Right lung (tissue), 5 donors: ENCODE results near the gene ATP6V1G3. TPM values are rescaled to one million over a fixed set of nuclear protein-coding genes. Genes with fewer than 3 reads are reported as not detected.
"Not testable (repeated sequence)": the region's sequence is repeated elsewhere in the genome, so short reads cannot be mapped to it uniquely, and the experiment has no call there.

Experiments
- DNase-seq, 2 donors: peaks; one replicate each; pipeline ENCODE4 v3.0.0-alpha.2; 2013
- polyA plus RNA-seq, 5 donors: library from polyadenylated mRNA; unstranded; fragments of 120-200 nt; gene quantifications; one replicate each; pipeline versions ENCODE4 v1.2.1 to v1.2.3, GENCODE V29; 2013; ENCODE audit warnings: inconsistent platforms in 1 of 5, low replicate concordance in 1 of 5; ENCODE audit not compliant: insufficient read length in 5 of 5, insufficient read depth in 1 of 5

ATP6V1G3 gene
- polyA plus RNA-seq, 5 donors, result not detected

- no peak for DNase-seq
Observed at GRCh38 chr1:198497326-198498102, 43.0 kb downstream of the ATP6V1G3 start.

GRCh38 chr1:198496216-198497143 lies 44.0 kb downstream of the ATP6V1G3 start:
- no peak for DNase-seq

DNA sequence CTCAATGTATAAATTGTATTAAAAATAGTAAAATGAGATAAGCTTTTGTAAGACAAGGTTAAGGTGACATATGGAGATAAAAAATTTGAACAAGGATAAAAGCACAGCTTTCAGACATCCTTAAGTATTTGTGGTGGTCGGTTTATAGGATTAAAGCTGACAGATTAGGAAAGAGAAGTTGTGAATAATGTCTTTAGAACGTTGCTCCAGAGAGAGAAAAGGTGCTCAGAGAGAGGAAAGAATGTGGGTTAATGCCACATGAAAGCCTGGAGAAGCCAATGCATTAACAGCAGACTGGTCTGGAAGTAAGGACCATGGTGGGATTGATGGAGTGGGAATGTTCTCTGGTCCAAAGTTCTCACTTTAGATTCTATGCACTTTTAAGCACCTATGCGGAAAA lies 44.8 kb downstream of the ATP6V1G3 start:
- no peak for DNase-seq

DNA sequence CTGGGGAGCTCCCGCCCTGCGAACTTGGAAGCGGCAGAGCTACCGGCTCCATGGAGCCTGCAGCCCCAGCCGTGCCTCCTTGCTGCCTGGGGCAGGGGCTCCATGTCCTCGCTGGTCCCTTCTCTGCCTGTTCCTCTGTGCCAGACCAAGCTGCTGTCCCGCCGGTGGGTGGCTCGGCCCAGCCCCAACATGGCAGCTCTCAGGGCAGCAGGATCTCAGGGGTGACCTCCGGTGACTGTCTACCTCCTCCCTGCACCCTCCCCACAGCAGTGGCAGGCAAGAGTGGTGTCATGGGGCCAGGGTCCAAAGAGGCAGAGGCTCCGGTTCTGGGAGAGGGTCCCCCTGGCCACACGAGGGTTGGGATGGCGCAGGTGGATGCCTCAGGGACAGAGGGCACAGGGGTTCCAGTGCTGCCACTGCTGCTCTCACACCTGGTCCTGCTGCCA lies 45.8 kb downstream of the ATP6V1G3 start:
- DNase-seq, result no peak

DNA sequence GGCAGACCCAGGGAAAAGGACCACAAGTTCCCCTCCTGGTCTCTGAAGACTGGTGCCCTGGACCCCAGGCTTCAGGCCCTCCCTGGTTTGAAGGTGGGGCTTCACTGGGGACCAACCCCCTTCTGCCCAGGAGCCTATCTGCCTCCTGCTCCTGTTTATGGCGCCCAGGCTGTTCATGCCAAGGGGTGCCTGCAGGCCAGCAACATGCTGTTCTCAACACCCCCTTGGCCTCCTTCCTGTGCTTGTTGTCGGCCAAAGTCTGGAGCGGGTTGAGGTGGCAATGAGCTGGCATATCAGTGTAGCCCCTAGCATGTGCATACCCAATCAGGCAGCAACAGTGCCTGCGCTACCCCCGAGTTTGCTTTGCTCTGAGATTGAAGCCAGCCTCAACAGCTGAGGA lies 46.3 kb downstream of the ATP6V1G3 start:
- DNase-seq, result no peak

GRCh38 chr1:198493329-198493728 lies 47.2 kb downstream of the ATP6V1G3 start:
- DNase-seq, result no peak

- no peak for DNase-seq
Observed at GRCh38 chr1:198492872-198493271, 47.6 kb downstream of the ATP6V1G3 start.

DNA sequence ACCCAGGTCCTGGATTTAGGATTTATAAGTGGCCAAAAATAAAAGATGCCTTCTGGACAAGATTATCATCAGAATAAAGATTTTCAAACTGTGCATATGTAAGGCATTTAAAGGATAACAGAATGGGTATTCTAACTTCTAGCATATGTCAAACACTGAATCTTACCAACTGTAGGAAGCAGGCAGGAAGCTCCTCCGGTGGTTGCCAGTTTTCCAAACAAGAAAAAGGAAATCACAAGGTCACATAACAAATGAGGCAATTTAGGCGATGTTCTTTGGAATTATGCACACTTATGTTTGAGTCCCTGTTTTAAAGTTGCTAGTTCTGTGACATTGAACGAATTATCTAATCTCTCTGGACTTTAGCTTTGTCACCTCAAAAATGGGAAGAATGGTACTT lies 48.9 kb downstream of the ATP6V1G3 start:
- DNase-seq, result no peak

DNA sequence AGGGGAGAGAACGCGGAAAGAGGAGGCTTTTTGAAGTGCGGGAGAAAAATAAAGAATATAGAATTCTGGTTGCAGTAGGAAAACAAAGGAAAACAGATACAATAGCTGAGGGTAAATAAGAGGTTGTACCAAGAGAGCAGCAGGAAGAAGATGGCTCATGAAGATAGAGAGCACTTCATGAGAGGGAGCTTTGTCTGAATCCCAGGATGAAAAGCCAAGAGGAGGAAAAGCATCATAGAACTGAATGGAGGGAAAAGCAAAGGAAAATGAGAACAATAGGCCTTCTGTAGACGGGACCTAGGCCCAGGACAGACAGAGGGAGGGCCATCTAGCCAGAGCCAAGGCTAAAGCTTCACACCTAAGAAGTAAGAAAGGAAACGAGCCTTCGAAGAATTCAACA lies 49.5 kb downstream of the ATP6V1G3 start:
- DNase-seq, result no peak

DNA sequence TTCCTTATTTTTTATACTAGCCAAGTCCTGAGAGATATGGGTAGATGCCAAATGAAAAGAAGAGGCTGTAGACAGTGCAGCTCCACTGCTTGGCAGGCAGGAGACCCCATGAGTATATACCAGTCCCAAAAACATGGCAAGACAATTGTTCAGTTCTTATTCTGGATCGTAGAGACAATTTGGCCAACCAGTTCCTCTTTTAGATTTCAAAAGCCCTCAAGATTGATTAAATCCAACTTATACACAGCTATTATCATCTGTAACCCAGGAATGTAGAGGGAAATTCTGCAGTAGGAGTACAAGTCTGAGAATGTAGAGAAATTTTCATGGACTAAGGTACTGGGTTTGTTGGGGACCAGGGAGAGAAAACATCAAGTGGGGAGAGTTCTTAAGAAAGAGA lies 50.3 kb downstream of the ATP6V1G3 start:
- DNase-seq, result no peak

DNA sequence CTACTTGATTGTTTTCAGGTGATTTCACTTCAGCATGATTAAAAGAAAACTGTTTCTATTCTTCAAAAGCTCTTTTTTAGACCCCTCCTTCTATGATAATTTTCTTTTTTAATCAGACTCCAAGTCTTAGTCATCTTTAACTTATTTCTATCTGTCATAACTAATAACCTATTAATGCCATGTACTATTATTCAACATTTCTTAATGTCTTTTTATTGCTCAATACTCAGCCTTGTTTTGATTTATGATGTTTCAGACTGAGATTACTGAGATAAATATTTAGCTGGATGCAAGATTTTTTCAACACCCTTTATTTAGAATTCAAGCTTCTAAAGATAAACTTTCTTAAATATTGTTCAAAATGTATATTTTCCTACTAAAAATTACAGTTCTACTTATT lies 53.6 kb downstream of the ATP6V1G3 start:
- no peak for DNase-seq

DNA sequence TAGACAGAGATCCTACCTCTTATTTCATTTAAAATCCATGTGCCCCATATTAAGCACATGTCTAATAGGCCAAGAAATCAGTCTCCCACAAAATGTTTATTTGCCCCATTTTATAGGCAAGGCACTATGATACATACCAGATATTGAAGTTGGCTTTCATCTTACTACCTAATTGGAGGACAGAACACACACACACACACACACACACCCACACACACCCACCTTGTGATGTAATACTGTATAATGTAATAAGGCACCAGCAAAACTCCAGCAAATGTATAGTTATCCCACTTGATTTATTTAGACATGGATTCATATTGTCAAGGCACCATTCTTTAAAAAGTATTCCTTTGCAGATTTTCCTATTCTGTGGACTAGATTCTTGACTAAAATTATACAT lies 56.8 kb downstream of the ATP6V1G3 start:
- DNase-seq, result no peak

DNA sequence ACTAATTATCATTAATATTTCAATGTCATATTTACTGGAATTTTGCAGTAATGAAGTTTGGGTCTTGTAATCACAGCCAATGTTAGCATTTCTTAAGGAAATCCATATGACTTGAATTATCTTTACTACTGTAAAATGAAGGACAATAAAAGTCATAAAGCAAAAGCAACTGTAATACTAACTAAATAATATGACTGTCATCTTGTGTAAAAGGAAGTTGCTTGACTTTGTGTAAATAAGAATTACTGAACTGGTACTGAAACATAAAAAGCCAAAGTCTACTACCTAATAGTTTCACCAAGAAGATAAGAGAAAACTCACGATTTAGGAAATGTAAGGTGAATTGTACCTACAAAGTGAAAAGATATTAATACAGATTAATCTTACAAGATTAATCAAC lies 57.5 kb downstream of the ATP6V1G3 start:
- DNase-seq, result no peak

DNA sequence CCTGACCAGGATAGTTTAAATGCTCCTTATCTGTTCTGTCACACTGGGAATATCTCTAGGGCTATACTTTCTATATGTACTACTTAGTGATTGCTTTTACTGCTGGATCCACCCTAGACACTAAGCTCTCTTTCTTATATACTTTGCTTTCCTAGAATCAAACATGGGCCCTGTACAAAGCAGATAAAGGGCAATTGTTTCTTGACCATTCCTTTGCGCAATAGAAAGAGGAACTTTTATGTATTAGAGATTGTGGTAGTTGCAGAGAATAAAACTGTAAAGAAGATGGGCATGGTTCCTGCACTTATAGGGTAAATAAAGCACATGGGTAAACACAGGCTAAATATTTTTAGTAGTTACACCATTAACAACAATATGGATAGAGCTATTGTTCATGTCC lies 58.8 kb downstream of the ATP6V1G3 start:
- no peak for DNase-seq

GRCh38 chr1:198480876-198481275 lies 59.6 kb downstream of the ATP6V1G3 start:
- DNase-seq, result no peak

GRCh38 chr1:198477354-198477753 lies 63.1 kb downstream of the ATP6V1G3 start:
- not testable (repeated sequence) for DNase-seq

Other genes starting within 250 kb of the ATP6V1G3 start
- gene PTPRC, start 98.4 kb upstream of the ATP6V1G3 start, polyA plus RNA-seq, result 10 to 100 TPM in 2 of 5 donors, 1 to 10 TPM in 3; 7.0 to 10.8 (median 9.5) TPM